HG03457 (cell line): ENCODE measurements around the gene IRX2.

Source experiments
- ATAC-seq: cut with Tn5 transposase; IDR thresholded peaks from one replicate; pipeline ENCODE4 v1.9.1; 2021; ENCODE audit warnings: moderate number of reproducible peaks; ENCODE audit not compliant: unreplicated experiment

The IRX2 gene

DNA sequence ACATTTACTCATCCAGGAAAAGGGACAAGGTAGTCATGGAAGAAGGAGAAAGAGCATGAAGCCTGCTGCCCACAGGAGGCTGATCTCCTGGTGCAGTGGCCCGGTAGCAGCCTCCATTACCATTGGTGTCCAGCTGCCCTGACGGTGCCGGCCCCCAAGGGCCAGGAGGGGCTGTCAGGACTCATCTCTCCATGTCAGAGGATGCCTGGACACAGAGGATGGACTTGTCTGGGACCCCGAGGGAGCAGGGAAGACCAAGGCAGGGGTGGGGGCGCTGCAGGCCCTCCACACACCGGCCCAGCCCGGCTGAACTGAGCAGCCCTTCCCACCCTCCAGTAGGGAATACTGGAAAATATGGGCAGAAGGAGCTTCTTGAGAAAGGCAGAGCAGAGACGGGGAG is 52.2 kb downstream of the IRX2 start:
- no peak for ATAC-seq

- no peak for ATAC-seq
These were observed 52.9 kb downstream of the IRX2 start for GRCh38 chr5:2698581-2698980.

DNA sequence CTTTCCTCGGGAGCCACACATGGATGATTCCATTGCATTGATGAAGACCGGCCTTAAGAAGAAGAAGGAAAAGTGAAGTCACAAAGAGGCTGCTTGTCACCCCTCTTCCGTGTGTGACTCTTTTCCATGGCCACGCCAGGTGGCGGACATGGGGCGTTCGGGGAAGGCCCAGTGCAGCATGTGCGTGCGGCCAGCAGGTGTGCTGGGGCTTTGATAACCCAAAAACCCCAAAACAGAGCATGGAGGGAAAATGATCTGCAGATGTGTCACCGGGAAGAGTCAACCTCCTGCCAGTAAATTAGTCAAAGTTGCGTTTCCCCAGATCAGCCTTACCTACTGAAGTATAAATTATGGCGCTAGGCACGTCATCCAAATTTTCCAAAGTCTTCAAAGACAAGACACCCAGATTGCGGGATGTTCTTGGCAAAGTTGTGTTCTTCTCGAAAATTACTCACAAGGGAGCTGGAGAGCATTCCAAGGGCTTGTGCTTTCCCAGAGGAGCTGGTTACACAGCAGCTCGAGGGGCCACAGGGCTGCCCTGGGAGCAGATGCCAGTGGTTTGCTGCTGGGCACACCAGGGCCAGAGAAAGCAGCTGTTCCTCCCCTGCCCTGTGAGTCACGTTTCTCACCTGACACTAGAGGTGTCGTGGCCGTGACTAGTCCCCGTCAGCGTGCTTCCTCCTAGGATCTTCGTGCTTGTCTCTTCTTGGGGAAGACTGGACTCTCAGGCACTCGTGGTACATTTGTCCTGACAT is 53.9 kb downstream of the IRX2 start:
- no peak for ATAC-seq

DNA sequence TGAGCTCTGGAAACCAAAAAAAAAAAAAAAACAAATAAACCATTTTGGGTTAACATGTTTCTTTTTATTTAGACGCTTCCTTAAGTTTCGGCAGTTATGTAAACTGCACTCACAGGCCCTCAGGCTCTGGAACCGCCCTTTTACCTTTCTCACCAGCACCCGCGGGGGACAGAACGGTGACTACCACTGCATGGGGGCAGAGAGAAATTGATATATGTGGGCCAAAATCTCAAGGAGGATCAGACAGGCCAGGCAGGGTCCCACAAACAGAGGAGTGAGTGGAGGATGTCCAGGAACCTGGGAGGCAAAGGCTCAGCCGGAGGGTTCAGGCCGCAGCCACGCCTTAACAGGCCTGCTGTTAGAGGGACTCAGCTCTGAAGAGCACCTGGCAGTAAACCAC is 54.4 kb downstream of the IRX2 start:
- ATAC-seq = no peak
